Measurements from ENCODE around the gene ATXN10.
"Not testable (repeated sequence)": the region's sequence is repeated elsewhere in the genome, so short reads cannot be mapped to it uniquely, and the experiment has no call there.

ATXN10 gene

GRCh38 chr22:45678961-45679912, 7.6 kb downstream of the ATXN10 start:
- DNase-seq, result no peak

- DNase-seq, result no peak
These were observed 9.5 kb downstream of the ATXN10 start for GRCh38 chr22:45680932-45681700.

- DNase-seq, result no peak
These were observed 10.4 kb downstream of the ATXN10 start for GRCh38 chr22:45682064-45682463.

- not testable (repeated sequence) for DNase-seq
These were observed 11.1 kb downstream of the ATXN10 start for GRCh38 chr22:45682773-45683172.

- no peak for DNase-seq
These were observed 11.6 kb downstream of the ATXN10 start for GRCh38 chr22:45683248-45683647.

- no peak for DNase-seq
These were observed 12.0 kb downstream of the ATXN10 start for GRCh38 chr22:45683680-45684079.

GRCh38 chr22:45684169-45684568, 12.5 kb downstream of the ATXN10 start:
- DNase-seq, result no peak

GRCh38 chr22:45684752-45685574, 13.3 kb downstream of the ATXN10 start:
- no peak for DNase-seq

- DNase-seq, result no peak
These were observed 14.4 kb downstream of the ATXN10 start for GRCh38 chr22:45686004-45686403.

- DNase-seq, result no peak
These were observed 15.2 kb downstream of the ATXN10 start for GRCh38 chr22:45686836-45687235.

GRCh38 chr22:45688600-45689080, 17.0 kb downstream of the ATXN10 start:
- DNase-seq, result no peak

- DNase-seq, result no peak
These were observed 17.6 kb downstream of the ATXN10 start for GRCh38 chr22:45689211-45689610.

GRCh38 chr22:45690008-45690407, 18.4 kb downstream of the ATXN10 start:
- DNase-seq, result no peak

GRCh38 chr22:45692549-45692948, 20.9 kb downstream of the ATXN10 start:
- no peak for DNase-seq

GRCh38 chr22:45693835-45694234, 22.2 kb downstream of the ATXN10 start:
- no peak for DNase-seq

- no peak for DNase-seq
These were observed 24.6 kb downstream of the ATXN10 start for GRCh38 chr22:45696227-45696626.

- no peak for DNase-seq
These were observed 26.5 kb downstream of the ATXN10 start for GRCh38 chr22:45698094-45698493.

- no peak for DNase-seq
These were observed 31.3 kb downstream of the ATXN10 start for GRCh38 chr22:45702981-45703380.

GRCh38 chr22:45703758-45704157, 32.1 kb downstream of the ATXN10 start:
- DNase-seq, result no peak

GRCh38 chr22:45704648-45705047, 33.0 kb downstream of the ATXN10 start:
- DNase-seq, result no peak

- no peak for DNase-seq
These were observed 36.0 kb downstream of the ATXN10 start for GRCh38 chr22:45707605-45708004.

GRCh38 chr22:45708145-45708544, 36.5 kb downstream of the ATXN10 start:
- DNase-seq, result no peak
